Measurements from ENCODE around the gene KCNH4. TPM values are rescaled to one million over a fixed set of nuclear protein-coding genes. Genes with fewer than 3 reads are reported as not detected.

KCNH4 gene
- total RNA-seq, 1 experiment from 2014 or later: not detected

DNA sequence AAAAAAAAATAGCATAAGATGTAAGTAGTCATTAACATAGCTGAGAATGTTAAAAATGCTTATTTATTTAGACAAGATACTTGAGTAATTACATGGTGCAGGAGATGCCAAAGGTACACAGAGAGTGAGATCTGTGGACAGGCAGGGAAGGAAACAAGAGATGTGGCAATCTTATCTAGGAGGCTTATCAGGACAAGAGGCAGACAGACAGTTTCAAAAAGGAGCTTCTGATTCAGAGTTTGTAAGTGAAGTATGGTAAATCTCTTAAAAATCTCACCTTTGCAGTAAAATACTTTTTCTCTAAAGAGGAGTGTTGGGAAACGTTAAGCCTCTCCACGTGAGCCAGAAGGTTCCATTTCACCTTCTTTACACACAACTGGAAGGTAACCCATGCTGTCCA, 33.2 kb upstream of the KCNH4 start:
- H3K9me2 ChIP-seq (ENCODE audit: insufficient read depth): no peaks in the 10 kb centered on the region
- ChIA-PET CTCF (interaction anchor here (2.8 kb wide), 1 partner anchor 8 kb away, joined by 11 read pairs; no protein-coding TSS in a partner anchor), RAD21 (ENCODE audit: low non-redundant PET in 1 of 2, low total read pairs in 2 of 2, uncharacterized antibody in 2 of 2, unreplicated experiment in 2 of 2) (no interaction called here), POLR2A (no interaction called here)
- H3K4me1 ChIP-seq (ENCODE audit: control insufficient read depth in 1 of 2, insufficient read depth in 2 of 2, low read length in 2 of 2): no peaks in the 10 kb centered on the region
- intact Hi-C loops (cut with micrococcal nuclease): no loop called here
- no peak for DNase-seq (ENCODE audit: low read depth, low spot score)
- BruUV-seq (replicated peaks): no TSS peak
- H2AFZ ChIP-seq (ENCODE audit: low read depth, low read length, poor library complexity, severe bottlenecking): no peak overlapping the region
- H4K20me1 ChIP-seq (ENCODE audit: insufficient read depth): no peaks in the 10 kb centered on the region
- H3K79me2 ChIP-seq (ENCODE audit: insufficient read depth, low read length): no peaks in the 10 kb centered on the region
- H3K9ac ChIP-seq (ENCODE audit: low read length): no peak overlapping the region
- no peak for TF ChIP-seq EZH2 (IDR thresholded peaks at IDR 0.05)
- H3K36me3 ChIP-seq (ENCODE audit: control insufficient read depth in 1 of 2, insufficient read depth in 2 of 2, low read length in 2 of 2): peaks cover 0 to 8% of the 10 kb centered on the region in 2 experiments; a peak in 1 of 4 replicates
- no peak overlapping the region for H3K27ac ChIP-seq (ENCODE audit: low read depth, low read length)
- H3K4me3 ChIP-seq (replicated peaks in 1 of 2; ENCODE audit: low read depth in 1 of 2, low read length in 2 of 2): no peak overlapping the region
- H3K9me3 ChIP-seq (ENCODE audit: control insufficient read depth in 1 of 2, insufficient read depth in 1 of 2, low read depth in 1 of 2, low read length in 2 of 2): no peaks in the 10 kb centered on the region
- H3K27me3 ChIP-seq (ENCODE audit: insufficient read depth, low read length): no peaks in the 10 kb centered on the region
- no peak for ATAC-seq
- no peak overlapping the region for H3K4me2 ChIP-seq (ENCODE audit: low read length)

- Histone ChIP-seq H3K27me3 (ENCODE audit: insufficient read depth, low read length) (no peaks in the 10 kb centered on the region), H4K20me1 (ENCODE audit: insufficient read depth) (no peaks in the 10 kb centered on the region), H3K27ac (ENCODE audit: low read depth, low read length) (no peak overlapping the region), H3K9ac (ENCODE audit: low read length) (no peak overlapping the region), H3K4me1 (ENCODE audit: control insufficient read depth in 1 of 2, insufficient read depth in 2 of 2, low read length in 2 of 2) (no peaks in the 10 kb centered on the region), H3K79me2 (ENCODE audit: insufficient read depth, low read length) (no peaks in the 10 kb centered on the region), H3K9me2 (ENCODE audit: insufficient read depth) (no peaks in the 10 kb centered on the region), H3K4me3 (replicated peaks in 1 of 2; ENCODE audit: low read depth in 1 of 2, low read length in 2 of 2) (no peak overlapping the region), H3K9me3 (ENCODE audit: control insufficient read depth in 1 of 2, insufficient read depth in 1 of 2, low read depth in 1 of 2, low read length in 2 of 2) (no peaks in the 10 kb centered on the region), H3K4me2 (ENCODE audit: low read length) (no peak overlapping the region), H3K36me3 (ENCODE audit: control insufficient read depth in 1 of 2, insufficient read depth in 2 of 2, low read length in 2 of 2) (peaks cover 0 to 8% of the 10 kb centered on the region in 2 experiments; a peak in 1 of 4 replicates), H2AFZ (ENCODE audit: low read depth, low read length, poor library complexity, severe bottlenecking) (no peak overlapping the region)
- ChIA-PET POLR2A (no interaction called here), RAD21 (ENCODE audit: low non-redundant PET in 1 of 2, low total read pairs in 2 of 2, uncharacterized antibody in 2 of 2, unreplicated experiment in 2 of 2) (no interaction called here), CTCF (interaction anchor here (2.8 kb wide), 1 partner anchor 10 kb away, joined by 11 read pairs; no protein-coding TSS in a partner anchor)
- DNase-seq (ENCODE audit: low read depth, low spot score) (no peak), ATAC-seq (no peak)
- intact Hi-C loops (cut with micrococcal nuclease): no loop called here
- no TSS peak for BruUV-seq (replicated peaks)
- TF ChIP-seq, protein P1, sequence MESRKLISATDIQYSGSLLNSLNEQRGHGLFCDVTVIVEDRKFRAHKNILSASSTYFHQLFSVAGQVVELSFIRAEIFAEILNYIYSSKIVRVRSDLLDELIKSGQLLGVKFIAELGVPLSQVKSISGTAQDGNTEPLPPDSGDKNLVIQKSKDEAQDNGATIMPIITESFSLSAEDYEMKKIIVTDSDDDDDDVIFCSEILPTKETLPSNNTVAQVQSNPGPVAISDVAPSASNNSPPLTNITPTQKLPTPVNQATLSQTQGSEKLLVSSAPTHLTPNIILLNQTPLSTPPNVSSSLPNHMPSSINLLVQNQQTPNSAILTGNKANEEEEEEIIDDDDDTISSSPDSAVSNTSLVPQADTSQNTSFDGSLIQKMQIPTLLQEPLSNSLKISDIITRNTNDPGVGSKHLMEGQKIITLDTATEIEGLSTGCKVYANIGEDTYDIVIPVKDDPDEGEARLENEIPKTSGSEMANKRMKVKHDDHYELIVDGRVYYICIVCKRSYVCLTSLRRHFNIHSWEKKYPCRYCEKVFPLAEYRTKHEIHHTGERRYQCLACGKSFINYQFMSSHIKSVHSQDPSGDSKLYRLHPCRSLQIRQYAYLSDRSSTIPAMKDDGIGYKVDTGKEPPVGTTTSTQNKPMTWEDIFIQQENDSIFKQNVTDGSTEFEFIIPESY (IDR thresholded peaks at IDR 0.05; ENCODE audit: extremely low read depth, insufficient replicate concordance, low read length): no peak
- TF ChIP-seq CBX3 (IDR thresholded peaks at IDR 0.05; ENCODE audit: low read depth): no peak
- no peak for TF ChIP-seq EZH2phosphoT487 (IDR thresholded peaks at IDR 0.05; ENCODE audit: borderline replicate concordance)
- TF ChIP-seq ELF1 (IDR thresholded peaks at IDR 0.05; ENCODE audit: borderline replicate concordance, low read depth): no peak
- TF ChIP-seq, protein P2, sequence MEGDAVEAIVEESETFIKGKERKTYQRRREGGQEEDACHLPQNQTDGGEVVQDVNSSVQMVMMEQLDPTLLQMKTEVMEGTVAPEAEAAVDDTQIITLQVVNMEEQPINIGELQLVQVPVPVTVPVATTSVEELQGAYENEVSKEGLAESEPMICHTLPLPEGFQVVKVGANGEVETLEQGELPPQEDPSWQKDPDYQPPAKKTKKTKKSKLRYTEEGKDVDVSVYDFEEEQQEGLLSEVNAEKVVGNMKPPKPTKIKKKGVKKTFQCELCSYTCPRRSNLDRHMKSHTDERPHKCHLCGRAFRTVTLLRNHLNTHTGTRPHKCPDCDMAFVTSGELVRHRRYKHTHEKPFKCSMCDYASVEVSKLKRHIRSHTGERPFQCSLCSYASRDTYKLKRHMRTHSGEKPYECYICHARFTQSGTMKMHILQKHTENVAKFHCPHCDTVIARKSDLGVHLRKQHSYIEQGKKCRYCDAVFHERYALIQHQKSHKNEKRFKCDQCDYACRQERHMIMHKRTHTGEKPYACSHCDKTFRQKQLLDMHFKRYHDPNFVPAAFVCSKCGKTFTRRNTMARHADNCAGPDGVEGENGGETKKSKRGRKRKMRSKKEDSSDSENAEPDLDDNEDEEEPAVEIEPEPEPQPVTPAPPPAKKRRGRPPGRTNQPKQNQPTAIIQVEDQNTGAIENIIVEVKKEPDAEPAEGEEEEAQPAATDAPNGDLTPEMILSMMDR (IDR thresholded peaks at IDR 0.05 in 2 of 3, conservative IDR thresholded peaks at IDR 0.05 in 1 of 3; ENCODE audit: borderline replicate concordance in 1 of 3, insufficient read depth in 1 of 3, low read depth in 2 of 3, low read length in 2 of 3): no peak
- TF ChIP-seq EZH2 (IDR thresholded peaks at IDR 0.05): no peak
- no peak for TF ChIP-seq YY1 (IDR thresholded peaks at IDR 0.05; ENCODE audit: extremely low read depth, insufficient replicate concordance, low read depth, low read length)
- no peak for TF ChIP-seq SRF (IDR thresholded peaks at IDR 0.05; ENCODE audit: low read depth)
- no peak for TF ChIP-seq SP1 (IDR thresholded peaks at IDR 0.05; ENCODE audit: low read depth)
- no peak for TF ChIP-seq TCF7L2 (IDR thresholded peaks at IDR 0.05; ENCODE audit: borderline replicate concordance, extremely low read depth, insufficient read depth, insufficient read length)
- no peak for TF ChIP-seq CEBPB (IDR thresholded peaks at IDR 0.05; ENCODE audit: low read depth)
- no peak for TF ChIP-seq POLR2A (IDR thresholded peaks at IDR 0.05; ENCODE audit: borderline replicate concordance, extremely low read depth, insufficient read depth, insufficient read length)
- TF ChIP-seq, protein P3, sequence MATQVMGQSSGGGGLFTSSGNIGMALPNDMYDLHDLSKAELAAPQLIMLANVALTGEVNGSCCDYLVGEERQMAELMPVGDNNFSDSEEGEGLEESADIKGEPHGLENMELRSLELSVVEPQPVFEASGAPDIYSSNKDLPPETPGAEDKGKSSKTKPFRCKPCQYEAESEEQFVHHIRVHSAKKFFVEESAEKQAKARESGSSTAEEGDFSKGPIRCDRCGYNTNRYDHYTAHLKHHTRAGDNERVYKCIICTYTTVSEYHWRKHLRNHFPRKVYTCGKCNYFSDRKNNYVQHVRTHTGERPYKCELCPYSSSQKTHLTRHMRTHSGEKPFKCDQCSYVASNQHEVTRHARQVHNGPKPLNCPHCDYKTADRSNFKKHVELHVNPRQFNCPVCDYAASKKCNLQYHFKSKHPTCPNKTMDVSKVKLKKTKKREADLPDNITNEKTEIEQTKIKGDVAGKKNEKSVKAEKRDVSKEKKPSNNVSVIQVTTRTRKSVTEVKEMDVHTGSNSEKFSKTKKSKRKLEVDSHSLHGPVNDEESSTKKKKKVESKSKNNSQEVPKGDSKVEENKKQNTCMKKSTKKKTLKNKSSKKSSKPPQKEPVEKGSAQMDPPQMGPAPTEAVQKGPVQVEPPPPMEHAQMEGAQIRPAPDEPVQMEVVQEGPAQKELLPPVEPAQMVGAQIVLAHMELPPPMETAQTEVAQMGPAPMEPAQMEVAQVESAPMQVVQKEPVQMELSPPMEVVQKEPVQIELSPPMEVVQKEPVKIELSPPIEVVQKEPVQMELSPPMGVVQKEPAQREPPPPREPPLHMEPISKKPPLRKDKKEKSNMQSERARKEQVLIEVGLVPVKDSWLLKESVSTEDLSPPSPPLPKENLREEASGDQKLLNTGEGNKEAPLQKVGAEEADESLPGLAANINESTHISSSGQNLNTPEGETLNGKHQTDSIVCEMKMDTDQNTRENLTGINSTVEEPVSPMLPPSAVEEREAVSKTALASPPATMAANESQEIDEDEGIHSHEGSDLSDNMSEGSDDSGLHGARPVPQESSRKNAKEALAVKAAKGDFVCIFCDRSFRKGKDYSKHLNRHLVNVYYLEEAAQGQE (IDR thresholded peaks at IDR 0.05; ENCODE audit: low read depth): no peak
Measured at GRCh38 chr17:42212382-42212781, 31.4 kb upstream of the KCNH4 start.

All from HCT116 (cell line).